T-cell (primary cell): Measurements from ENCODE around the gene SLC16A6. TPM values are rescaled to one million over a fixed set of nuclear protein-coding genes. Genes with fewer than 3 reads are reported as not detected.
"Not testable (repeated sequence)": the region's sequence is repeated elsewhere in the genome, so short reads cannot be mapped to it uniquely, and the experiment has no call there.

ENCODE experiments used
- ATAC-seq, 4 experiments: fragments of 200-7000 bp in 3 of 4; fragments of 150-1000 bp in 1 of 4; cut with Tn5 transposase; replicated peaks in 1 of 4; 1 replicate in 3 of 4; 2 replicates in 1 of 4; pipeline ENCODE4 v1.10.0; 2021; ENCODE audit warnings: moderate library complexity in 3 of 4, mild to moderate bottlenecking in 2 of 4, moderate number of reproducible peaks in 1 of 4
- CTCF ChIA-PET, 2 donors: fragments of 300-600 bp; sonication (Branson Sonifier 250); formaldehyde crosslinking; loops; one replicate each; lab custom pipeline; 2022; ENCODE audit warnings: antibody characterized with exemption in 2 of 2; lab: Charles Lee
- POLR2A ChIA-PET, 2 donors: fragments of 300-600 bp; sonication (Branson Sonifier 250); formaldehyde crosslinking; loops; one replicate each; lab custom pipeline; 2022; ENCODE audit warnings: antibody characterized with exemption in 2 of 2; lab: Charles Lee
- DNase-seq, 35 experiments: peaks; one replicate each; pipeline versions ENCODE4 v3.0.0 to v3.0.0-alpha.2; 2013 to 2023
- H3K27ac ChIP-seq: one replicate; pipeline ENCODE4 v1.5.1; 2013; ENCODE audit warnings: low read length
- H3K27me3 ChIP-seq, 2 experiments: replicated peaks in 1 of 2; 1 replicate in 1 of 2; 2 replicates in 1 of 2; pipeline versions ENCODE4 v1.6.1 to v1.7.0; 2013; ENCODE audit warnings: low read length in 1 of 2, mixed read lengths in 1 of 2; ENCODE audit not compliant: control insufficient read depth in 2 of 2, insufficient read depth in 2 of 2; ENCODE audit errors: extremely low read depth in 1 of 2
- H3K36me3 ChIP-seq, 2 donors: 1 replicate in 1 of 2; 2 replicates in 1 of 2; pipeline versions ENCODE4 v1.6.1 to v1.7.0; 2013; ENCODE audit warnings: low read length in 1 of 2; ENCODE audit not compliant: control insufficient read depth in 2 of 2, insufficient read depth in 1 of 2; ENCODE audit errors: extremely low read depth in 1 of 2
- H3K4me1 ChIP-seq, 2 experiments: 1 replicate in 1 of 2; 2 replicates in 1 of 2; pipeline versions ENCODE4 v1.6.1 to v1.7.0; 2013; ENCODE audit warnings: low read length in 2 of 2, mixed read lengths in 1 of 2; ENCODE audit not compliant: insufficient read depth in 2 of 2, control insufficient read depth in 1 of 2; ENCODE audit errors: extremely low read depth in 1 of 2
- H3K4me3 ChIP-seq, 2 donors: 1 replicate in 1 of 2; 2 replicates in 1 of 2; pipeline versions ENCODE4 v1.5.1 to v1.7.0; 2013; ENCODE audit warnings: mild to moderate bottlenecking in 2 of 2, low read length in 1 of 2, moderate library complexity in 1 of 2; ENCODE audit not compliant: control insufficient read depth in 1 of 2; ENCODE audit errors: extremely low read depth in 1 of 2
- H3K9me3 ChIP-seq: 2 replicates; pipeline ENCODE4 v1.7.0; 2013
- H3K27ac Mint-ChIP-seq, 2 donors: one replicate each; pipeline ENCODE4 v1.8.0; 2020 to 2021; ENCODE audit warnings: mild to moderate bottlenecking in 2 of 2, mixed read lengths in 2 of 2
- H3K27me3 Mint-ChIP-seq, 2 donors: one replicate each; pipeline ENCODE4 v1.8.0; 2021 to 2022; ENCODE audit warnings: mixed read lengths in 2 of 2
- H3K36me3 Mint-ChIP-seq: one replicate; pipeline ENCODE4 v1.8.0; 2021; ENCODE audit warnings: mixed read lengths
- H3K4me1 Mint-ChIP-seq, 3 donors: one replicate each; pipeline ENCODE4 v1.8.0; 2020 to 2022; ENCODE audit warnings: mixed read lengths in 3 of 3, mild to moderate bottlenecking in 1 of 3
- H3K4me3 Mint-ChIP-seq, 3 donors: one replicate each; pipeline ENCODE4 v1.8.0; 2020 to 2022; ENCODE audit warnings: mild to moderate bottlenecking in 3 of 3, mixed read lengths in 3 of 3, moderate library complexity in 3 of 3
- H3K9me3 Mint-ChIP-seq, 3 donors: one replicate each; pipeline ENCODE4 v1.8.0; 2020 to 2022; ENCODE audit warnings: mixed read lengths in 3 of 3
- WGBS: methylation state at CpG from one replicate; pipeline ENCODE4 v1.1.5; 2013; ENCODE audit warnings: missing lambda C conversion rate; ENCODE audit not compliant: insufficient coverage; 5-methylcytosine and 5-hydroxymethylcytosine counted together
- total RNA-seq, 35 experiments: library from RNA in 6 of 35; stranded (reverse) in 6 of 35; fragments of 120-200 nt in 1 of 35; gene quantifications; one replicate each; pipeline versions ENCODE4 v1.2.1 to v1.2.4 and lab custom pipeline; 2013 to 2026

SLC16A6 gene
- total RNA-seq, 5 donors from 2014 or later (not counting 1 experiment from before 2014, with no cell fraction given), result 4.4 to 10.5 (median 7.0) TPM

- peak overlapping the region; percentile 74 to 81 (median 77) for H3K4me3 Mint-ChIP-seq
- H3K27ac ChIP-seq, result peak overlapping the region; percentile 98
- H3K27ac Mint-ChIP-seq, result peak overlapping the region; percentile 96 to 98
- ChIA-PET CTCF (interaction anchor here in 1 of 2 donors (1.3 to 2.1 kb wide), 2 partner anchors 9 to 11 kb away, joined by 5 read pairs; partner anchors contain the start of gene AMZ2), POLR2A (interaction anchor here (0.6 to 0.8 kb wide), 4 partner anchors 9 to 980 kb away, joined by 3 to 6 read pairs (median 4); no protein-coding TSS in a partner anchor)
- WGBS, result no CpG with 5 or more reads among the region's 3 CpGs
- H3K36me3 ChIP-seq, result no peaks in the 10 kb centered on the region
- no peaks in the 10 kb centered on the region for H3K36me3 Mint-ChIP-seq
- peak overlapping the region; percentile 37 to 49 for H3K4me3 ChIP-seq
- DNase-seq (peak in 12 of 35 experiments; percentile 20 to 70 (median 39)), ATAC-seq (peak; percentile 12 to 45 (median 36))
- peaks cover 19 to 58% of the 10 kb centered on the region in 2 experiments for H3K4me1 ChIP-seq
- H3K9me3 Mint-ChIP-seq, result no peaks in the 10 kb centered on the region
- no peaks in the 10 kb centered on the region for H3K9me3 ChIP-seq
- no peaks in the 10 kb centered on the region for H3K27me3 ChIP-seq
- H3K4me1 Mint-ChIP-seq, result peaks cover 38 to 67% (median 57%) of the 10 kb centered on the region in 3 donors
- no peaks in the 10 kb centered on the region for H3K27me3 Mint-ChIP-seq
Measured at GRCh38 chr17:68238164-68238870, 52.6 kb downstream of the SLC16A6 start.

- Histone ChIP-seq H3K27ac (peak overlapping the region; percentile 98), H3K4me1 (peaks cover 19 to 62% of the 10 kb centered on the region in 2 experiments), H3K4me3 (peak overlapping the region; percentile 37 to 49)
- ATAC-seq, result peak; percentile 77 to 90 (median 79)
- DNase-seq, result peak; percentile 30 to 80 (median 67)
- H3K4me3 Mint-ChIP-seq, result peak overlapping the region; percentile 74 to 81 (median 77)
- not testable (repeated sequence) for H3K27me3 ChIP-seq, H3K27me3 Mint-ChIP-seq, H3K9me3 ChIP-seq, H3K36me3 ChIP-seq, H3K9me3 Mint-ChIP-seq, H3K36me3 Mint-ChIP-seq
- peaks cover 38 to 73% (median 60%) of the 10 kb centered on the region in 3 donors for H3K4me1 Mint-ChIP-seq
- H3K27ac Mint-ChIP-seq, result peak overlapping the region; percentile 96 to 98
- CTCF ChIA-PET, result interaction anchor here in 1 of 2 donors (0.7 to 2.1 kb wide), 7 partner anchors 10 to 221 kb away, joined by 3 to 9 read pairs (median 5); partner anchors contain the start of gene AMZ2
- POLR2A ChIA-PET, result interaction anchor here (0.6 to 1.0 kb wide), 6 partner anchors 9 to 979 kb away, joined by 3 to 6 read pairs (median 4); partner anchors contain the start of gene AMZ2 (in 1 of the 2)
- 9% methylated on average over 5 of the region's 16 CpGs for WGBS
Measured at GRCh38 chr17:68237369-68238163, 53.4 kb downstream of the SLC16A6 start.

GRCh38 chr17:68235336-68235791 is 55.6 kb downstream of the SLC16A6 start:
- POLR2A ChIA-PET, H3K36me3 ChIP-seq, H3K36me3 Mint-ChIP-seq, H3K27me3 Mint-ChIP-seq, H3K27me3 ChIP-seq, H3K9me3 Mint-ChIP-seq, H3K9me3 ChIP-seq, H3K4me3 ChIP-seq, ATAC-seq: not testable (repeated sequence)
- WGBS, result 64% methylated on average over 7 of the region's 11 CpGs
- CTCF ChIA-PET, result interaction anchor here (0.5 to 0.6 kb wide), 2 partner anchors 22 to 214 kb away, joined by 3 read pairs; no protein-coding TSS in a partner anchor
- Histone ChIP-seq H3K27ac (peak overlapping the region; percentile 92), H3K4me1 (peaks cover 19 to 62% of the 10 kb centered on the region in 2 experiments)
- Mint-ChIP-seq H3K4me3 (peak overlapping the region in 1 of 3 donors; percentile 9), H3K27ac (peak overlapping the region; percentile 79 to 89), H3K4me1 (peaks cover 36 to 61% (median 54%) of the 10 kb centered on the region in 3 donors)
- DNase-seq, result peak in 1 of 35 experiments; percentile 36

- ChIA-PET POLR2A (interaction anchor here in 1 of 2 donors (0.6 to 0.7 kb wide), 2 partner anchors 28 to 35 kb away, joined by 3 read pairs; no protein-coding TSS in a partner anchor), CTCF (interaction anchor here (0.6 to 0.9 kb wide), 3 partner anchors 10 to 380 kb away, joined by 3 read pairs; no protein-coding TSS in a partner anchor)
- WGBS, result 80% methylated on average over 2 of the region's 12 CpGs
- not testable (repeated sequence) for H3K9me3 Mint-ChIP-seq, H3K4me3 Mint-ChIP-seq, H3K36me3 Mint-ChIP-seq, H3K27me3 Mint-ChIP-seq, H3K9me3 ChIP-seq, H3K27me3 ChIP-seq, H3K4me3 ChIP-seq, H3K36me3 ChIP-seq
- peaks cover 31 to 56% (median 49%) of the 10 kb centered on the region in 3 donors for H3K4me1 Mint-ChIP-seq
- H3K27ac Mint-ChIP-seq, result peak overlapping the region; percentile 79 to 89
- DNase-seq, result peak in 23 of 35 experiments; percentile 21 to 81 (median 45)
- ATAC-seq, result peak in 1 of 4 experiments; percentile 23
- H3K4me1 ChIP-seq, result peaks cover 19 to 60% of the 10 kb centered on the region in 2 experiments
- H3K27ac ChIP-seq, result peak overlapping the region; percentile 92
Measured at GRCh38 chr17:68234726-68235335, 56.1 kb downstream of the SLC16A6 start.

- H3K4me1 ChIP-seq, result peaks cover under 1 to 43% of the 10 kb centered on the region in 2 experiments
- H3K9me3 ChIP-seq, H3K27me3 Mint-ChIP-seq, H3K9me3 Mint-ChIP-seq, H3K36me3 ChIP-seq, H3K4me3 Mint-ChIP-seq, H3K27ac ChIP-seq, ATAC-seq, H3K27me3 ChIP-seq, POLR2A ChIA-PET, DNase-seq, H3K4me3 ChIP-seq: not testable (repeated sequence)
- H3K27ac Mint-ChIP-seq, result peak overlapping the region; percentile 31 to 61
- H3K36me3 Mint-ChIP-seq, result peaks cover 12% of the 10 kb centered on the region
- CTCF ChIA-PET, result interaction anchor here in 1 of 2 donors (0.6 kb wide), 1 partner anchor 9 kb away, joined by 14 read pairs; no protein-coding TSS in a partner anchor
- no CpG with 5 or more reads among the region's 1 CpG for WGBS
- H3K4me1 Mint-ChIP-seq, result peaks cover 26 to 48% (median 39%) of the 10 kb centered on the region in 3 donors
Measured at GRCh38 chr17:68232741-68233140, 58.2 kb downstream of the SLC16A6 start.
